Activated T-cell treated with anti-CD3 and anti-CD28 coated beads, Interleukin-2, amount 50 U/mL, for 24 hours (primary cell): Measurements from ENCODE around the gene BMPER.

Source experiments
- DNase-seq: peaks from one replicate; pipeline ENCODE4 v3.0.0-alpha.2; 2020
- H3K27ac Mint-ChIP-seq: 2 replicates; pipeline ENCODE4 v1.8.0; 2020; ENCODE audit warnings: mild to moderate bottlenecking, mixed read lengths
- H3K27me3 Mint-ChIP-seq: 2 replicates; pipeline ENCODE4 v1.8.0; 2020; ENCODE audit warnings: mixed read lengths
- H3K36me3 Mint-ChIP-seq: 2 replicates; pipeline ENCODE4 v1.8.0; 2020; ENCODE audit warnings: low read depth, mixed read lengths
- H3K4me1 Mint-ChIP-seq: 2 replicates; pipeline ENCODE4 v1.8.0; 2020; ENCODE audit warnings: low read depth, mixed read lengths
- H3K4me3 Mint-ChIP-seq: 2 replicates; pipeline ENCODE4 v1.8.0; 2020; ENCODE audit warnings: mild to moderate bottlenecking, moderate library complexity, mixed read lengths
- H3K9me3 Mint-ChIP-seq: 2 replicates; pipeline ENCODE4 v1.8.0; 2020; ENCODE audit warnings: mixed read lengths

Gene BMPER

GRCh38 chr7:33905389-33906032 is at the start of gene BMPER:
Gene BMPER (plus strand): TSS chr7:33905539. CDS start chr7:33905614, 75 bp downstream.
- H3K9me3 Mint-ChIP-seq: no peaks in the 10 kb centered on the region
- peaks cover 8% of the 10 kb centered on the region for H3K4me1 Mint-ChIP-seq
- H3K27ac Mint-ChIP-seq: no peak within 1 kb of the TSS
- peak; percentile 33 for DNase-seq
- peaks cover 80% of the 10 kb centered on the region for H3K27me3 Mint-ChIP-seq
- no peaks in the 10 kb centered on the region for H3K36me3 Mint-ChIP-seq
- H3K4me3 Mint-ChIP-seq: peak within 1 kb of the TSS; percentile 72

- peaks cover 11% of the 10 kb centered on the region for H3K27me3 Mint-ChIP-seq
- no peak overlapping the region for H3K27ac Mint-ChIP-seq
- H3K4me1 Mint-ChIP-seq: no peaks in the 10 kb centered on the region
- no peak for DNase-seq
- no peaks in the 10 kb centered on the region for H3K36me3 Mint-ChIP-seq
- no peak overlapping the region for H3K4me3 Mint-ChIP-seq
- no peaks in the 10 kb centered on the region for H3K9me3 Mint-ChIP-seq
These were observed 43.4 kb upstream of the BMPER start for GRCh38 chr7:33861947-33862346.

GRCh38 chr7:33862946-33863814 is 42.2 kb upstream of the BMPER start:
- Mint-ChIP-seq H3K4me3 (no peak overlapping the region), H3K4me1 (no peaks in the 10 kb centered on the region), H3K36me3 (no peaks in the 10 kb centered on the region), H3K27ac (no peak overlapping the region), H3K9me3 (no peaks in the 10 kb centered on the region), H3K27me3 (peaks cover 4% of the 10 kb centered on the region)
- no peak for DNase-seq

- H3K36me3 Mint-ChIP-seq: no peaks in the 10 kb centered on the region
- no peaks in the 10 kb centered on the region for H3K9me3 Mint-ChIP-seq
- no peak overlapping the region for H3K27ac Mint-ChIP-seq
- H3K4me1 Mint-ChIP-seq: no peaks in the 10 kb centered on the region
- no peak overlapping the region for H3K4me3 Mint-ChIP-seq
- H3K27me3 Mint-ChIP-seq: no peaks in the 10 kb centered on the region
- no peak for DNase-seq
These were observed 37.2 kb upstream of the BMPER start for GRCh38 chr7:33868166-33868565.

- Mint-ChIP-seq H3K36me3 (no peaks in the 10 kb centered on the region), H3K4me3 (no peak overlapping the region), H3K27ac (no peak overlapping the region), H3K9me3 (no peaks in the 10 kb centered on the region), H3K4me1 (no peaks in the 10 kb centered on the region), H3K27me3 (peaks cover 3% of the 10 kb centered on the region)
- DNase-seq: no peak
These were observed 36.2 kb upstream of the BMPER start for GRCh38 chr7:33869176-33869575.

GRCh38 chr7:33870120-33870519 is 35.2 kb upstream of the BMPER start:
- Mint-ChIP-seq H3K9me3 (no peaks in the 10 kb centered on the region), H3K4me3 (no peak overlapping the region), H3K27ac (no peak overlapping the region), H3K36me3 (no peaks in the 10 kb centered on the region), H3K27me3 (peaks cover 5% of the 10 kb centered on the region), H3K4me1 (no peaks in the 10 kb centered on the region)
- DNase-seq: no peak

- Mint-ChIP-seq H3K36me3 (no peaks in the 10 kb centered on the region), H3K4me3 (no peak overlapping the region), H3K27me3 (peaks cover 5% of the 10 kb centered on the region), H3K9me3 (no peaks in the 10 kb centered on the region), H3K4me1 (no peaks in the 10 kb centered on the region), H3K27ac (no peak overlapping the region)
- no peak for DNase-seq
These were observed 32.5 kb upstream of the BMPER start for GRCh38 chr7:33872870-33873269.

- DNase-seq: no peak
- H3K27ac Mint-ChIP-seq: no peak overlapping the region
- H3K4me3 Mint-ChIP-seq: no peak overlapping the region
- H3K36me3 Mint-ChIP-seq: no peaks in the 10 kb centered on the region
- H3K27me3 Mint-ChIP-seq: peaks cover 5% of the 10 kb centered on the region
- no peaks in the 10 kb centered on the region for H3K4me1 Mint-ChIP-seq
- no peaks in the 10 kb centered on the region for H3K9me3 Mint-ChIP-seq
These were observed 31.8 kb upstream of the BMPER start for GRCh38 chr7:33873518-33873917.

GRCh38 chr7:33873981-33874750 is 31.2 kb upstream of the BMPER start:
- Mint-ChIP-seq H3K4me1 (no peaks in the 10 kb centered on the region), H3K27ac (no peak overlapping the region), H3K9me3 (no peaks in the 10 kb centered on the region), H3K36me3 (no peaks in the 10 kb centered on the region), H3K4me3 (no peak overlapping the region), H3K27me3 (peaks cover 5% of the 10 kb centered on the region)
- DNase-seq: no peak

- no peaks in the 10 kb centered on the region for H3K4me1 Mint-ChIP-seq
These were observed 30.4 kb upstream of the BMPER start for GRCh38 chr7:33874943-33875342.

GRCh38 chr7:33876596-33877274 is 28.6 kb upstream of the BMPER start:
- H3K9me3 Mint-ChIP-seq: no peaks in the 10 kb centered on the region
- H3K36me3 Mint-ChIP-seq: no peaks in the 10 kb centered on the region
- no peak overlapping the region for H3K4me3 Mint-ChIP-seq

More at GRCh38 chr7:33874943-33875342, 30.4 kb upstream of the BMPER start:
- DNase-seq: no peak
- H3K27me3 Mint-ChIP-seq: peaks cover 5% of the 10 kb centered on the region
- H3K9me3 Mint-ChIP-seq: no peaks in the 10 kb centered on the region
- no peak overlapping the region for H3K27ac Mint-ChIP-seq
- H3K36me3 Mint-ChIP-seq: no peaks in the 10 kb centered on the region
- no peak overlapping the region for H3K4me3 Mint-ChIP-seq

GRCh38 chr7:33880787-33881186 is 24.6 kb upstream of the BMPER start:
- DNase-seq: no peak
- no peaks in the 10 kb centered on the region for H3K4me1 Mint-ChIP-seq
- no peaks in the 10 kb centered on the region for H3K9me3 Mint-ChIP-seq
- H3K36me3 Mint-ChIP-seq: no peaks in the 10 kb centered on the region
- peaks cover 11% of the 10 kb centered on the region for H3K27me3 Mint-ChIP-seq
- H3K4me3 Mint-ChIP-seq: no peak overlapping the region
- no peak overlapping the region for H3K27ac Mint-ChIP-seq

More at GRCh38 chr7:33876596-33877274, 28.6 kb upstream of the BMPER start:
- no peaks in the 10 kb centered on the region for H3K4me1 Mint-ChIP-seq
- no peak overlapping the region for H3K27ac Mint-ChIP-seq
- H3K27me3 Mint-ChIP-seq: peaks cover 12% of the 10 kb centered on the region
- DNase-seq: no peak

GRCh38 chr7:33881316-33881715 is 24.0 kb upstream of the BMPER start:
- Mint-ChIP-seq H3K9me3 (no peaks in the 10 kb centered on the region), H3K27ac (no peak overlapping the region), H3K4me3 (no peak overlapping the region), H3K4me1 (no peaks in the 10 kb centered on the region), H3K27me3 (peaks cover 11% of the 10 kb centered on the region), H3K36me3 (no peaks in the 10 kb centered on the region)
- no peak for DNase-seq
